ENCODE measurements around the gene DCTD. TPM values are rescaled to one million over a fixed set of nuclear protein-coding genes. Genes with fewer than 3 reads are reported as not detected.

DCTD gene
- polyA plus RNA-seq, 1 experiment, result 195 TPM

DNA sequence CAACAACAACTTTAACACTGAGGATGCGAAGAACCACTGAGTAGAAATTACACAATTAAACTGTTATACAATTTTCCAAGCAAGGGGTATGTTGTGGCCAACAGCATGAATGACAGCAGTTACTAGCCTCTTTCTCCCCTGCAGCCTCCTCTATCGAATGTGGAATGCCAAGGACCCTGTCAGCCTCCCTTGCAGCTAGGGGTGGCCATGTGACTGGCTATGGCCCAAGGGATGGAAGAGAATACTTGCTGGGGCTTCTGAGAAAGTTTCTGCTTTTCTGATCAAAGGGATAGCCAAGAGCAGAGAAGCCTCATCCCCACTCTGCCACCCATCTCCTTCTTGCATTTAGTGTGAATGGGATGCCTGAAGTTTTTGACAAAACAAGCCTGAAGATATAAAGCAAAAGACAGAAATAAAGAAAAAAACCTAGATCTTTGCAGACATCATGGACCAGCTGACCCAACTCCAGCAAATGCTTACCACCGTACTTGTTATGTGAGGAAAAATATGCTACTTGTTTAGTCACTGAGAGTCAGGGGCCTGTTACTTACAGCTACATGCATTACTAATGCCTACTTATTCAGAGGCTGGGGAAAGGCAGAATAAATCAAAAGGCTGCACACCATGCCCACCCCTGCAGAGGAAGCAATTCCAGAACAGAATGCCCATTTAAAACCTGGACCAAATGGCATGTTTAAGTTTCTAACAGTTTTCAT lies 32.0 kb downstream of the DCTD start:
- TF ChIP-seq, protein P1, sequence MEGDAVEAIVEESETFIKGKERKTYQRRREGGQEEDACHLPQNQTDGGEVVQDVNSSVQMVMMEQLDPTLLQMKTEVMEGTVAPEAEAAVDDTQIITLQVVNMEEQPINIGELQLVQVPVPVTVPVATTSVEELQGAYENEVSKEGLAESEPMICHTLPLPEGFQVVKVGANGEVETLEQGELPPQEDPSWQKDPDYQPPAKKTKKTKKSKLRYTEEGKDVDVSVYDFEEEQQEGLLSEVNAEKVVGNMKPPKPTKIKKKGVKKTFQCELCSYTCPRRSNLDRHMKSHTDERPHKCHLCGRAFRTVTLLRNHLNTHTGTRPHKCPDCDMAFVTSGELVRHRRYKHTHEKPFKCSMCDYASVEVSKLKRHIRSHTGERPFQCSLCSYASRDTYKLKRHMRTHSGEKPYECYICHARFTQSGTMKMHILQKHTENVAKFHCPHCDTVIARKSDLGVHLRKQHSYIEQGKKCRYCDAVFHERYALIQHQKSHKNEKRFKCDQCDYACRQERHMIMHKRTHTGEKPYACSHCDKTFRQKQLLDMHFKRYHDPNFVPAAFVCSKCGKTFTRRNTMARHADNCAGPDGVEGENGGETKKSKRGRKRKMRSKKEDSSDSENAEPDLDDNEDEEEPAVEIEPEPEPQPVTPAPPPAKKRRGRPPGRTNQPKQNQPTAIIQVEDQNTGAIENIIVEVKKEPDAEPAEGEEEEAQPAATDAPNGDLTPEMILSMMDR (IDR thresholded peaks at IDR 0.05; ENCODE audit: low read depth, low read length), result no peak
- CTCF ChIA-PET, result no interaction called here
- Histone ChIP-seq H3K4me3 (ENCODE audit: low read depth, low read length) (no peak overlapping the region), H3K9me3 (ENCODE audit: control insufficient read depth, insufficient read depth, low read length) (peaks cover 5% of the 10 kb centered on the region), H3K27ac (ENCODE audit: low read depth, low read length) (no peak overlapping the region), H3K27me3 (ENCODE audit: control insufficient read depth, insufficient read depth, low read length) (no peaks in the 10 kb centered on the region)
- POLR2A ChIA-PET, result no interaction called here
- DNase-seq (ENCODE audit: low read depth, low spot score), result no peak

DNA sequence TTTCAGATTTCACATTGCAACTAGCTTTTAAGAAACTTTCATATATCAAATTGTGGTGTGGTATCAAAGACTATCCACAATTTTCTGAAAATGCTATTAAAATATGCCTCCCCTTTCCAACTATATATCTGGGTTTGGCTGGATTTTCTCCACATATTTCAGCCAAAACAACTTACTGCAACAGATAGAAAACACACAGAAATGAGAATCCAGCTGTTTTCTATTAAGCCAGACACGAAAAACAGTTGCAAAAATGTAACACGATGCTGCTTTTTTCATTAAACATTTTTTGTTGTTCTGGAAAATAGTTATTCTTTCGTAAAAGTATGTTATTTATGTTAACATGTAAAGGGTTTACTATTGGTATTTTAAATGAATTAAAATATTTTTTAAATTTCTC lies 33.1 kb downstream of the DCTD start:
- DNase-seq (ENCODE audit: low read depth, low spot score), result no peak
- ChIA-PET CTCF (no interaction called here), POLR2A (no interaction called here)
- peaks cover 5% of the 10 kb centered on the region for H3K9me3 ChIP-seq (ENCODE audit: control insufficient read depth, insufficient read depth, low read length)
- TF ChIP-seq, protein P1 (IDR thresholded peaks at IDR 0.05; ENCODE audit: low read depth, low read length), result no peak
- H3K27ac ChIP-seq (ENCODE audit: low read depth, low read length), result no peak overlapping the region
- no peaks in the 10 kb centered on the region for H3K27me3 ChIP-seq (ENCODE audit: control insufficient read depth, insufficient read depth, low read length)
- no peak overlapping the region for H3K4me3 ChIP-seq (ENCODE audit: low read depth, low read length)

- H3K9me3 ChIP-seq (ENCODE audit: control insufficient read depth, insufficient read depth, low read length), result peaks cover 5% of the 10 kb centered on the region
- TF ChIP-seq, protein P1 (IDR thresholded peaks at IDR 0.05; ENCODE audit: low read depth, low read length), result no peak
- no peak for DNase-seq (ENCODE audit: low read depth, low spot score)
- H3K27me3 ChIP-seq (ENCODE audit: control insufficient read depth, insufficient read depth, low read length), result no peaks in the 10 kb centered on the region
- CTCF ChIA-PET, result no interaction called here
- H3K27ac ChIP-seq (ENCODE audit: low read depth, low read length), result no peak overlapping the region
- H3K4me3 ChIP-seq (ENCODE audit: low read depth, low read length), result no peak overlapping the region
- POLR2A ChIA-PET, result no interaction called here
These were observed 33.8 kb downstream of the DCTD start for GRCh38 chr4:182883351-182883750.

DNA sequence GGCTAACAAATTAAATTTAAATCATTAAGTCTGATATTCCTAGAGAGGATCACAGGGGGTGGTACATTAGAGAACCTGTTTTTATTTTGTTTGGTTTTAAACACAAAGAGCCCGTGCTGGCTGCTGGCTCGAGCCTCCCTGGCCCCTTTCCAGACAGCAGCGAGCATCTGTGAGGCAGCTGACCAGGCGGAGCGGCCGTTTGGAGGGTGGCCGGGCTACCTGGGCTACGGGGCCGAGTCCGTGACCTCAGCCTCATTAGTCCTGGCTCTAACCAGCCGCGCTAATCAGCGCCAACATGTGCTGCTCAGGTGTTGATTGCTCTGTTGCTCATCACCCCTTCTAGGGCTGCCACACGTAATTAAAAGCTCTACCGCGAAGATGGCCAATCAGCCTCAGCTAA lies 35.3 kb downstream of the DCTD start:
- H3K27ac ChIP-seq (ENCODE audit: low read depth, low read length), result no peak overlapping the region
- H3K27me3 ChIP-seq (ENCODE audit: control insufficient read depth, insufficient read depth, low read length), result no peaks in the 10 kb centered on the region
- CTCF ChIA-PET, result no interaction called here
- H3K4me3 ChIP-seq (ENCODE audit: low read depth, low read length), result no peak overlapping the region
- TF ChIP-seq, protein P1 (IDR thresholded peaks at IDR 0.05; ENCODE audit: low read depth, low read length), result no peak
- no peak for DNase-seq (ENCODE audit: low read depth, low spot score)
- H3K9me3 ChIP-seq (ENCODE audit: control insufficient read depth, insufficient read depth, low read length), result peaks cover 5% of the 10 kb centered on the region
- POLR2A ChIA-PET, result no interaction called here

DNA sequence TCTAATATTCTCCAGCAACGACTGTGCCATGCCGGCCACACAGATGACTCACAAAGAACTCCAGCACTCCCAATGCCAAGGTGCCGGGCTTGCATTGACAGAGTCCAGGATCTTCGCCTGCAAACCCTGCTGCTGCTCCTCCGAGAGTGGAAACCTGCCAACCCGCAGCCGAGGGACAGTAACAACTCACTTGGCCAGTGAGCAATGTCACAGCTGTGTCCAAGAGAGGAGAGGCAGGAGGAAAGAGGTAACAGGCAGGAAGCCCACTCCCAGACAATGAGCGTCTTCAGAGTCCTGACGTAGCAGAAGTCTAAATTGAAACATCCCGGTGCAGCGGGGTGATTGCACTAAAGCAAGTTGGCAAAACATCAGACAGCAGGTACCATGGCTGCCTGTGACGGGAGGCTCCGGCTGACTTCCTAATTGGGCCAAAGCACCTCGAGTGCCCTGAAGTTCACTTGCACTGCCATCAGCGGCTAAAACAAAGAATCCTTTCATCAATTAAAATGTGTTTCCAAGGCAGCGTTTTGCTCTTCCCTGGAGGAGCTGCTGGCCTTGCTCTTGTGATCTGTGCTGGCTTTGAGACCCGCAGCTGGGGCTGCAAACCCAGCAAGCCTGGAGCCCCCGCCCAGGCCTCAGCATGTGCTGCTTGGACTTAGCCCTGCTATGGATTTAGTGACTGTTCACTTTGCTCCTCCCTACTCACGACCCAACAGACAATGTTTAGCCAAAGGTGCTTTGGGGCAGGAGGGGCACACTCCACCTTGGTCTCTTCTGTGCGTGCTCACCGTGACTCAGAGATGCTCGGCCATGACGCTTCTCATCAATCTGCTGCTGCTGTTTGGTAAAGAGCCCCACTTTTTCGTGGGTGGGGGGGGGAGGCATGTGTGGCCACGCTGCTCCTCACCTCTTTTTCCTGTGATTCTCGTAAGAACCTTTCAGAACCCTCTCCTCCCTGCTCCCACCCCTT lies 36.5 kb downstream of the DCTD start:
- Histone ChIP-seq H3K27me3 (ENCODE audit: control insufficient read depth, insufficient read depth, low read length) (no peaks in the 10 kb centered on the region), H3K27ac (ENCODE audit: low read depth, low read length) (no peak overlapping the region), H3K4me3 (ENCODE audit: low read depth, low read length) (no peak overlapping the region), H3K9me3 (ENCODE audit: control insufficient read depth, insufficient read depth, low read length) (peaks cover 5% of the 10 kb centered on the region)
- no peak for DNase-seq (ENCODE audit: low read depth, low spot score)
- POLR2A ChIA-PET, result no interaction called here
- TF ChIP-seq, protein P1 (IDR thresholded peaks at IDR 0.05; ENCODE audit: low read depth, low read length), result no peak
- CTCF ChIA-PET, result no interaction called here

All from AG04450 (cell line).